ENCODE measurements around the gene BCL7C. TPM values are rescaled to one million over a fixed set of nuclear protein-coding genes. Genes with fewer than 3 reads are reported as not detected.
A peak's percentile ranks its signal among the peaks of the same experiment; 100 is the strongest.

The BCL7C gene
- total RNA-seq, 1 donor from 2014 or later = 37.6 TPM

DNA sequence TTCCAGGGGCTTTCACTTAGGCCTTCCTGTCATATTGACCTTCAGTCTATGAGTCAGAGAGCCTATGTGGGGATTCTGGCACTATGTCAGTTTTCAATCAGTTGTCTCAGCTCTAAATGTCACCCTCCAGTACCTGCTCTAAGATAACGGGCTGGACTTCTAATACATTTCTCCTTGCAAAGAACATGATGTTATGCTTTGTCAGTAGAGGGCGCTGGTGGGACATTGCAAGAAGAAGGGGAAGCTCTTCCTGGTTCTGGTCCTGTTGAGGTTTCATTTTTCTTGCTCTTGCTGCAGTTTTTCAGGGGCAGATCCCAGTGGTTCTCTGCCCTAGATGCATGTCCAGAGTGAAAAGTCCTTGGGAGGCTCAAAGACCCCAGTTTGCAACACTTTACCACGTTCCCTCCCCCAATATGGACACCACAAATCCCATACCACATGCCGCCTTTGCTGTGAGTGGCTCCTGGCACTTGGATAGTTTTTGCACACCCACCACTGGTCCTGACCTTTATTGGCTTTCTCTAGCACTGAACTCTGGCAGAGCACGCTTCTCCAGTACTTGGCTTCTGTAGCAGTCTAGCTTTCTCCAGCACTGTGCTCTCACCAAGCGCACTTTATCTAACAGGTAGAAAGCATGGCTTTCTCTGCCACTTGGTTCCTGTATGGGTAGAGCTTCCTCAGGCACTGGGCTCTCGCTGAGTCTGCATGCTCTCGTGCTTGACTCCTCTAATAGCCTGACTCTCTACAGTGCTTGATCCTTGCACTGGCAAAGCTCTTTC is 49.0 kb downstream of the BCL7C start:
- H3K9me3 Mint-ChIP-seq (ENCODE audit: unreplicated experiment) = no peaks in the 10 kb centered on the region
- peaks cover 9% of the 10 kb centered on the region for H3K4me1 Mint-ChIP-seq (ENCODE audit: unreplicated experiment)
- TF ChIP-seq, protein P1, sequence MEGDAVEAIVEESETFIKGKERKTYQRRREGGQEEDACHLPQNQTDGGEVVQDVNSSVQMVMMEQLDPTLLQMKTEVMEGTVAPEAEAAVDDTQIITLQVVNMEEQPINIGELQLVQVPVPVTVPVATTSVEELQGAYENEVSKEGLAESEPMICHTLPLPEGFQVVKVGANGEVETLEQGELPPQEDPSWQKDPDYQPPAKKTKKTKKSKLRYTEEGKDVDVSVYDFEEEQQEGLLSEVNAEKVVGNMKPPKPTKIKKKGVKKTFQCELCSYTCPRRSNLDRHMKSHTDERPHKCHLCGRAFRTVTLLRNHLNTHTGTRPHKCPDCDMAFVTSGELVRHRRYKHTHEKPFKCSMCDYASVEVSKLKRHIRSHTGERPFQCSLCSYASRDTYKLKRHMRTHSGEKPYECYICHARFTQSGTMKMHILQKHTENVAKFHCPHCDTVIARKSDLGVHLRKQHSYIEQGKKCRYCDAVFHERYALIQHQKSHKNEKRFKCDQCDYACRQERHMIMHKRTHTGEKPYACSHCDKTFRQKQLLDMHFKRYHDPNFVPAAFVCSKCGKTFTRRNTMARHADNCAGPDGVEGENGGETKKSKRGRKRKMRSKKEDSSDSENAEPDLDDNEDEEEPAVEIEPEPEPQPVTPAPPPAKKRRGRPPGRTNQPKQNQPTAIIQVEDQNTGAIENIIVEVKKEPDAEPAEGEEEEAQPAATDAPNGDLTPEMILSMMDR (IDR thresholded peaks at IDR 0.05) = peak; percentile 87
- no peaks in the 10 kb centered on the region for H3K27me3 Mint-ChIP-seq (ENCODE audit: unreplicated experiment)
- H3K27ac Mint-ChIP-seq (ENCODE audit: unreplicated experiment) = peak overlapping the region; percentile 54
- DNase-seq (ENCODE audit: extremely low spot score, unreplicated experiment) = peak; percentile 89
- H3K36me3 Mint-ChIP-seq (ENCODE audit: unreplicated experiment) = no peaks in the 10 kb centered on the region
- no peak overlapping the region for H3K4me3 Mint-ChIP-seq (ENCODE audit: unreplicated experiment)

DNA sequence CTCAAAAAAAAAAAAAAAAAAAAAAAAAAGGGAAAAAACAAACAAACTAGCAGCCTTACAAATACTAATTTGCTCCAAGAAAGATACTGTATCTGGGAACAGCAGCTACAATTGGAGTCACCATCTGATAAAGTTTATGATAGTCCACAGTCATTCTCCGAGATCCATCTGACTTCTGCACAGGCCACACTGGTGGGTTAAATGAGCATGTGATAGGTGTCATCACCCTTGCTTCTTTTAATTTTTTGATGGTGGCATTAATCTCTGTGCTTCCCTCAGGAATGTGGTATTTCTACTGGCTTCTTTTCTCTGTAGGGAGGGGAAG is 49.6 kb downstream of the BCL7C start:
- Mint-ChIP-seq H3K27me3 (ENCODE audit: unreplicated experiment) (no peaks in the 10 kb centered on the region), H3K36me3 (ENCODE audit: unreplicated experiment) (no peaks in the 10 kb centered on the region), H3K4me3 (ENCODE audit: unreplicated experiment) (no peak overlapping the region), H3K4me1 (ENCODE audit: unreplicated experiment) (peaks cover 9% of the 10 kb centered on the region), H3K9me3 (ENCODE audit: unreplicated experiment) (no peaks in the 10 kb centered on the region), H3K27ac (ENCODE audit: unreplicated experiment) (no peak overlapping the region)
- no peak for DNase-seq (ENCODE audit: extremely low spot score, unreplicated experiment)
- TF ChIP-seq, protein P1 (IDR thresholded peaks at IDR 0.05) = no peak

GRCh38 chr16:30843501-30843900 is 50.4 kb downstream of the BCL7C start:
- Mint-ChIP-seq H3K27me3 (ENCODE audit: unreplicated experiment) (no peaks in the 10 kb centered on the region), H3K36me3 (ENCODE audit: unreplicated experiment) (no peaks in the 10 kb centered on the region), H3K4me1 (ENCODE audit: unreplicated experiment) (peaks cover 9% of the 10 kb centered on the region), H3K9me3 (ENCODE audit: unreplicated experiment) (no peaks in the 10 kb centered on the region), H3K4me3 (ENCODE audit: unreplicated experiment) (no peak overlapping the region), H3K27ac (ENCODE audit: unreplicated experiment) (no peak overlapping the region)
- TF ChIP-seq, protein P1 (IDR thresholded peaks at IDR 0.05) = no peak
- no peak for DNase-seq (ENCODE audit: extremely low spot score, unreplicated experiment)

DNA sequence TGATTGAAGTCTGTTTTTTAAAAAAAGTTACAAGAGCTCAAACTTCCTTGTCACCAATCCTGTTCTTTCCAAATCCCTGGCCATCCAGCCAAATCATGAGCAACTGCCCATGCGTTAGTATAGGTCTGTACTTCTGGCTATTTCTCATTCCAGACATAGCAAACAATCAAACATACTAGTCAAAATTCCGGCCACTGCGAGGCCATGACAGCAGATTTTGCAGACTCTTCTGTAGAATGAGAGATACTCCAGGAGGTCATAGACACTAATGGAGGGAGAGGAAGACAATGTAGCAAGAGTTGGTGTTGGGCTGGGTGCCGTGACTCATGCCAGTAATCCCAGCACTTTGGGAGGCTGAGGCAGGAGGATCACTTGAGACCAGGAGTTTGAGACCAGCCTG is 50.9 kb downstream of the BCL7C start:
- Mint-ChIP-seq H3K4me1 (ENCODE audit: unreplicated experiment) (peaks cover 9% of the 10 kb centered on the region), H3K27me3 (ENCODE audit: unreplicated experiment) (no peaks in the 10 kb centered on the region), H3K4me3 (ENCODE audit: unreplicated experiment) (no peak overlapping the region), H3K36me3 (ENCODE audit: unreplicated experiment) (no peaks in the 10 kb centered on the region), H3K9me3 (ENCODE audit: unreplicated experiment) (no peaks in the 10 kb centered on the region), H3K27ac (ENCODE audit: unreplicated experiment) (no peak overlapping the region)
- TF ChIP-seq, protein P1 (IDR thresholded peaks at IDR 0.05) = no peak
- DNase-seq (ENCODE audit: extremely low spot score, unreplicated experiment) = no peak

GRCh38 chr16:30841332-30841731 is 52.5 kb downstream of the BCL7C start:
- H3K4me3 Mint-ChIP-seq (ENCODE audit: unreplicated experiment) = no peak overlapping the region
- no peaks in the 10 kb centered on the region for H3K27me3 Mint-ChIP-seq (ENCODE audit: unreplicated experiment)
- H3K4me1 Mint-ChIP-seq (ENCODE audit: unreplicated experiment) = peaks cover 9% of the 10 kb centered on the region
- H3K36me3 Mint-ChIP-seq (ENCODE audit: unreplicated experiment) = no peaks in the 10 kb centered on the region
- TF ChIP-seq, protein P1 (IDR thresholded peaks at IDR 0.05) = no peak
- H3K27ac Mint-ChIP-seq (ENCODE audit: unreplicated experiment) = no peak overlapping the region
- H3K9me3 Mint-ChIP-seq (ENCODE audit: unreplicated experiment) = no peaks in the 10 kb centered on the region
- DNase-seq (ENCODE audit: extremely low spot score, unreplicated experiment) = no peak

Data from osteocyte (in vitro differentiated cells).